Calu3 (cell line): ENCODE results near the gene SYDE1. TPM values are rescaled to one million over a fixed set of nuclear protein-coding genes. Genes with fewer than 3 reads are reported as not detected.

Experiments
- BruUV-seq: library from RNA; stranded (reverse); fragments of 400-500 nt; replicated peaks from 2 replicates; lab custom pipeline; 2021; lab: Mats Ljungman, UMichigan
- CTCF ChIA-PET: fragments of 300-600 bp; sonication (Branson Sonifier 250); formaldehyde crosslinking; loops from one replicate; lab custom pipeline; 2022; ENCODE audit warnings: antibody characterized with exemption; lab: Charles Lee
- DNase-seq: peaks from one replicate; pipeline ENCODE4 v3.0.0; 2022
- H3K27ac Mint-ChIP-seq: one replicate; pipeline ENCODE4 v1.8.0; 2022; ENCODE audit warnings: mixed read lengths; ENCODE audit not compliant: unreplicated experiment
- H3K27me3 Mint-ChIP-seq: one replicate; pipeline ENCODE4 v1.8.0; 2022; ENCODE audit warnings: mixed read lengths; ENCODE audit not compliant: unreplicated experiment
- H3K36me3 Mint-ChIP-seq: one replicate; pipeline ENCODE4 v1.8.0; 2022; ENCODE audit warnings: mild to moderate bottlenecking, moderate library complexity, mixed read lengths; ENCODE audit not compliant: insufficient read depth, unreplicated experiment
- H3K4me1 Mint-ChIP-seq: one replicate; pipeline ENCODE4 v1.8.0; 2022; ENCODE audit warnings: mild to moderate bottlenecking, low read depth, mixed read lengths; ENCODE audit not compliant: unreplicated experiment
- H3K4me3 Mint-ChIP-seq: one replicate; pipeline ENCODE4 v1.8.0; 2022; ENCODE audit warnings: mild to moderate bottlenecking, low read depth, moderate library complexity, mixed read lengths; ENCODE audit not compliant: unreplicated experiment
- H3K9me3 Mint-ChIP-seq: one replicate; pipeline ENCODE4 v1.8.0; 2022; ENCODE audit warnings: low read depth, mixed read lengths; ENCODE audit not compliant: unreplicated experiment
- intact Hi-C: fragments of 100-400 bp; cut with micrococcal nuclease; formaldehyde crosslinking; loops from one replicate; pipeline ENCODE4 v1.10.0; 2022; ENCODE audit not compliant: unreplicated experiment
- total RNA-seq: library from RNA; stranded (reverse); gene quantifications from 2 replicates; pipeline ENCODE4 v1.2.3, GENCODE V29; 2022
- TF ChIP-seq, protein P1 (sequence below): fragments of 200-600 bp; IDR thresholded peaks from one replicate; pipeline ENCODE4 v1.8.0; 2022; ENCODE audit warnings: antibody characterized with exemption; ENCODE audit not compliant: unreplicated experiment

SYDE1 gene
- total RNA-seq, 1 experiment from 2014 or later = 2.1 TPM

DNA sequence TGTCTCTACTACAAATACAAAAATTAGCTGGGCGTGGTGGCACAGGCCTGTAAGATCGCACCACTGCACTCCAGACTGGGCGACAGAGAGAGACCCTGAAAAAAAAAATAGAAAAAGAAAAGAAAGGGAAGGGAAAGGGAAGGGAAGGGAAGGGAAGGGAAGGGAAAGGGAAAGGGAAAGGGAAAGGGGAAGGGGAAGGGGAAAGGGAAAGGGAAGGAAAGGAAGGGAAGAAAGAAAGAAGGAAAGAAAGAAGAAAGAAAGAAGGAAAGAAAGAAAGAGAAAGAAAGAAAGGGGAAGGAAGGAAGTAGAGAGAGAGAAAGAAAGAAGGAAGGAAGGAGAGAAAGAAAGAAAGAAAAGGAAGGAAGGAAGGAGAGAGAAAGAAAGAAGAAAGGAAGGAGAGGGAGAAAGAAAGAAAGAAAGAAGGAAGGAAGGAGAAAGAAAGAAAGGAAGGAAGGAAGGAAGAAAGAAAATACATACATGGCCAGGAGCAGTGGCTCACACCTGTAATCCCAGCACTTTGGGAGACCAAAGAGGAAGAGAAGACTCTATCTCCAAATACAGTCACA is 8.1 kb upstream of the SYDE1 start:
- Mint-ChIP-seq H3K9me3 (peaks cover 3% of the 10 kb centered on the region), H3K4me1 (no peaks in the 10 kb centered on the region), H3K27me3 (peaks cover 16% of the 10 kb centered on the region), H3K36me3 (no peaks in the 10 kb centered on the region), H3K27ac (no peak overlapping the region), H3K4me3 (no peak overlapping the region)
- intact Hi-C loops = no loop called here
- DNase-seq = no peak
- TF ChIP-seq, protein P1, sequence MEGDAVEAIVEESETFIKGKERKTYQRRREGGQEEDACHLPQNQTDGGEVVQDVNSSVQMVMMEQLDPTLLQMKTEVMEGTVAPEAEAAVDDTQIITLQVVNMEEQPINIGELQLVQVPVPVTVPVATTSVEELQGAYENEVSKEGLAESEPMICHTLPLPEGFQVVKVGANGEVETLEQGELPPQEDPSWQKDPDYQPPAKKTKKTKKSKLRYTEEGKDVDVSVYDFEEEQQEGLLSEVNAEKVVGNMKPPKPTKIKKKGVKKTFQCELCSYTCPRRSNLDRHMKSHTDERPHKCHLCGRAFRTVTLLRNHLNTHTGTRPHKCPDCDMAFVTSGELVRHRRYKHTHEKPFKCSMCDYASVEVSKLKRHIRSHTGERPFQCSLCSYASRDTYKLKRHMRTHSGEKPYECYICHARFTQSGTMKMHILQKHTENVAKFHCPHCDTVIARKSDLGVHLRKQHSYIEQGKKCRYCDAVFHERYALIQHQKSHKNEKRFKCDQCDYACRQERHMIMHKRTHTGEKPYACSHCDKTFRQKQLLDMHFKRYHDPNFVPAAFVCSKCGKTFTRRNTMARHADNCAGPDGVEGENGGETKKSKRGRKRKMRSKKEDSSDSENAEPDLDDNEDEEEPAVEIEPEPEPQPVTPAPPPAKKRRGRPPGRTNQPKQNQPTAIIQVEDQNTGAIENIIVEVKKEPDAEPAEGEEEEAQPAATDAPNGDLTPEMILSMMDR = no peak
- BruUV-seq = no TSS peak
- CTCF ChIA-PET = no interaction called here

DNA sequence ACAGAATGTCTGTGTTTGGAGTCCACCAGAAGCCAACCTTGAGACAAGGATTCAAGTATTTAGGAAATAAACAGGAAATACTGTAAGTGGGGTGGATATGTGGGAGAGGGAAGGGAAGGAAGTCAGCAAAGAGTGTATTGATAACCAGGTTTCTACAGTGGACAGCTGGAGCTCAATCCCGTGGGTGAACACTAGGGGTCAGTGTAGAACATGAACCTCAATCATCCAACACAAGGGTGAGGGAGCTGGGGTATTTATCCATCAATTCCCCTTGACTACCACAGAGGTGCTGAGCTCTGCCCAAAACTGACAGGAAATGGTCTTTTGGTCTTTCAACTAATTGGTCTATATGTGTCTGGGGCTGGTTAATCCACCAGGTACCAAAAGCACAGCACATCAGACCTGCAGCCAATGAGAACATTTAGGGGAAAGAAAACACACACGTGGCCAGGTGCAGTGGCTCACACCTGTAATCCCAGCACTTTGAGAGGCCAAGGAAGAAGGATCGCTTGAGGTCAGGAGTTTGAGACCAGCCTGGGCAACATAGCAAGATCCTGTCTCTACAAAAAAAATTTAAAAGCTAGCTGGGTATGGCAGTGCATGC is 5.6 kb upstream of the SYDE1 start:
- Mint-ChIP-seq H3K27me3 (peaks cover 16% of the 10 kb centered on the region), H3K9me3 (peaks cover 5% of the 10 kb centered on the region), H3K36me3 (no peaks in the 10 kb centered on the region), H3K4me3 (no peak overlapping the region), H3K4me1 (peaks cover 3% of the 10 kb centered on the region), H3K27ac (no peak overlapping the region)
- no TSS peak for BruUV-seq
- intact Hi-C loops = no loop called here
- CTCF ChIA-PET = interaction anchor here (0.7 to 1.5 kb wide), 6 partner anchors 9 to 454 kb away, joined by 3 to 12 read pairs (median 7); partner anchors contain the start of gene AKAP8L
- peak; percentile 43 for DNase-seq
- TF ChIP-seq, protein P1 = peak; percentile 61

DNA sequence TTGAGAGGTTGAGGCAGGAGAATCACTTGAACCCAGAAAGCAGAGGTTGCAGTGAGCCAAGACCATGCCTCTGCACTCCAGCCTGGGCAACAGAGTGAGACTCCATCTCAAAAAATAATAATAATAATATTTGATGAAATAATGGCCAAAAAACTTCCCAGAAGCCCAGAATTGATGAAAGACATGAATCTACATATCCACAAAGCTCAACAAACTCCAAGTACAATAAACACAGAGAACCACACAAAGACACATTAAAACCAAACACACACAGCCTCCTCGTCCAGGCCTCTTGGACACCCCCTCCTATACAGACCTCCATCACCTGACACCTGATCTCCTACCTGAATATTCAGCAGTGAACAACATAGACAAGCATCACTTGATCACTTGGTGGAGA is 3.2 kb upstream of the SYDE1 start:
- Mint-ChIP-seq H3K4me1 (peaks cover 8% of the 10 kb centered on the region), H3K36me3 (peaks cover 5% of the 10 kb centered on the region), H3K27ac (no peak overlapping the region), H3K4me3 (no peak overlapping the region), H3K9me3 (peaks cover 5% of the 10 kb centered on the region), H3K27me3 (peaks cover 8% of the 10 kb centered on the region)
- TF ChIP-seq, protein P1 = no peak
- CTCF ChIA-PET = no interaction called here
- no TSS peak for BruUV-seq
- intact Hi-C loops = no loop called here
- DNase-seq = no peak

DNA sequence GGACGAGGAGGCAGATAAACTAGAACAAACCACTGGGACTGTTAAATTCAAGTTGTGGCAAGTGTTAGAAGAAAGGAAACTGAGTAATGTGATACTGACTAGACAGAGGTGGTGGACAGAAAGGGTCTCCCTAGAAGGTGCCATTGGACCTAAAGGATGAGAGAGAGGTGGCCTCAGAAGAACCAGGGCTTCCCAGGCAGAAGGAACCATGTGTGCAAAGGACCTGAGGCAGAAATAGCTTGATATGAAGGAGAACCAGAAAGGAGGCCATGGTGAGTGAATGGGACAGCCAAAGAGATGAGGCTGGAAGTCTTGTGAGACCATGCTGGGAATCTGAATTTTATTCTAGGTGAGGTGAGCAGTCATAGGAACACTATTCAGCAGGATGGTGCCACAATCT is 2.8 kb upstream of the SYDE1 start:
- Mint-ChIP-seq H3K27me3 (peaks cover 4% of the 10 kb centered on the region), H3K9me3 (peaks cover 5% of the 10 kb centered on the region)
- BruUV-seq = no TSS peak

More for the DNA sequence above, 2.8 kb upstream of the SYDE1 start:
- TF ChIP-seq, protein P1 = no peak
- H3K4me3 Mint-ChIP-seq = no peak overlapping the region
- CTCF ChIA-PET = interaction anchor here (0.5 kb wide), 1 partner anchor 405 kb away, joined by 3 read pairs; no protein-coding TSS in a partner anchor
- H3K27ac Mint-ChIP-seq = no peak overlapping the region
- intact Hi-C loops = no loop called here
- DNase-seq = no peak
- H3K36me3 Mint-ChIP-seq = peaks cover 5% of the 10 kb centered on the region
- peaks cover 8% of the 10 kb centered on the region for H3K4me1 Mint-ChIP-seq
